ENCODE results near the gene NUP43. TPM values are rescaled to one million over a fixed set of nuclear protein-coding genes. Genes with fewer than 3 reads are reported as not detected.

Gene NUP43
- total RNA-seq, 1 experiment from 2014 or later: 42.8 TPM

- Mint-ChIP-seq H3K9me3 (ENCODE audit: low read depth, unreplicated experiment) (no peaks in the 10 kb centered on the region), H3K4me3 (ENCODE audit: low read depth, unreplicated experiment) (no peak overlapping the region), H3K4me1 (ENCODE audit: low read depth, unreplicated experiment) (no peaks in the 10 kb centered on the region), H3K27ac (ENCODE audit: unreplicated experiment) (no peak overlapping the region), H3K36me3 (ENCODE audit: insufficient read depth, unreplicated experiment) (peaks cover 29% of the 10 kb centered on the region), H3K27me3 (ENCODE audit: unreplicated experiment) (no peaks in the 10 kb centered on the region)
- intact Hi-C loops (cut with micrococcal nuclease; ENCODE audit: unreplicated experiment): no loop called here
- CTCF ChIA-PET: no interaction called here
- BruUV-seq (replicated peaks): no TSS peak
- no peak for DNase-seq
- TF ChIP-seq CTCF (IDR thresholded peaks at IDR 0.05; ENCODE audit: unreplicated experiment): no peak
Measured at GRCh38 chr6:149727793-149728498, 18.4 kb downstream of the NUP43 start.

GRCh38 chr6:149725785-149726184 is 20.5 kb downstream of the NUP43 start:
- BruUV-seq (replicated peaks): no TSS peak
- no peak for TF ChIP-seq CTCF (IDR thresholded peaks at IDR 0.05; ENCODE audit: unreplicated experiment)
- intact Hi-C loops (cut with micrococcal nuclease; ENCODE audit: unreplicated experiment): no loop called here
- Mint-ChIP-seq H3K4me3 (ENCODE audit: low read depth, unreplicated experiment) (no peak overlapping the region), H3K4me1 (ENCODE audit: low read depth, unreplicated experiment) (no peaks in the 10 kb centered on the region), H3K27me3 (ENCODE audit: unreplicated experiment) (no peaks in the 10 kb centered on the region), H3K9me3 (ENCODE audit: low read depth, unreplicated experiment) (no peaks in the 10 kb centered on the region), H3K36me3 (ENCODE audit: insufficient read depth, unreplicated experiment) (peaks cover 19% of the 10 kb centered on the region), H3K27ac (ENCODE audit: unreplicated experiment) (no peak overlapping the region)
- DNase-seq: no peak
- CTCF ChIA-PET: no interaction called here

- no TSS peak for BruUV-seq (replicated peaks)
- Mint-ChIP-seq H3K4me1 (ENCODE audit: low read depth, unreplicated experiment) (no peaks in the 10 kb centered on the region), H3K36me3 (ENCODE audit: insufficient read depth, unreplicated experiment) (peaks cover 9% of the 10 kb centered on the region), H3K9me3 (ENCODE audit: low read depth, unreplicated experiment) (no peaks in the 10 kb centered on the region), H3K27ac (ENCODE audit: unreplicated experiment) (no peak overlapping the region), H3K27me3 (ENCODE audit: unreplicated experiment) (no peaks in the 10 kb centered on the region), H3K4me3 (ENCODE audit: low read depth, unreplicated experiment) (no peak overlapping the region)
- CTCF ChIA-PET: interaction anchor here (0.7 kb wide), 2 partner anchors 108 to 707 kb away, joined by 3 to 5 read pairs; no protein-coding TSS in a partner anchor
- intact Hi-C loops (cut with micrococcal nuclease; ENCODE audit: unreplicated experiment): loop anchor here (5.0 kb wide), 1 partner anchor 203 kb away; no protein-coding TSS in a partner anchor
- peak; percentile 62 for TF ChIP-seq CTCF (IDR thresholded peaks at IDR 0.05; ENCODE audit: unreplicated experiment)
- DNase-seq: peak; percentile 32
Measured at GRCh38 chr6:149723771-149724417, 22.4 kb downstream of the NUP43 start.

- no TSS peak for BruUV-seq (replicated peaks)
- H3K27me3 Mint-ChIP-seq (ENCODE audit: unreplicated experiment): no peaks in the 10 kb centered on the region
Measured at GRCh38 chr6:149723262-149723661, 23.1 kb downstream of the NUP43 start.

More at GRCh38 chr6:149723262-149723661, 23.1 kb downstream of the NUP43 start:
- H3K4me1 Mint-ChIP-seq (ENCODE audit: low read depth, unreplicated experiment): no peaks in the 10 kb centered on the region
- DNase-seq: no peak
- H3K36me3 Mint-ChIP-seq (ENCODE audit: insufficient read depth, unreplicated experiment): peaks cover 13% of the 10 kb centered on the region
- CTCF ChIA-PET: interaction anchor here (0.7 kb wide), 1 partner anchor 108 kb away, joined by 5 read pairs; no protein-coding TSS in a partner anchor
- no peak overlapping the region for H3K27ac Mint-ChIP-seq (ENCODE audit: unreplicated experiment)
- no peak for TF ChIP-seq CTCF (IDR thresholded peaks at IDR 0.05; ENCODE audit: unreplicated experiment)
- H3K4me3 Mint-ChIP-seq (ENCODE audit: low read depth, unreplicated experiment): no peak overlapping the region
- no peaks in the 10 kb centered on the region for H3K9me3 Mint-ChIP-seq (ENCODE audit: low read depth, unreplicated experiment)
- intact Hi-C loops (cut with micrococcal nuclease; ENCODE audit: unreplicated experiment): loop anchor here (5.0 kb wide), 1 partner anchor 204 kb away; no protein-coding TSS in a partner anchor
